HCT116 (cell line): ENCODE measurements around the gene COMMD1. TPM values are rescaled to one million over a fixed set of nuclear protein-coding genes. Genes with fewer than 3 reads are reported as not detected.

ENCODE experiments used
- ATAC-seq: fragments of 200-7000 bp; cut with Tn5 transposase; 2 replicates; pipeline ENCODE4 v1.9.1; 2020; ENCODE audit warnings: mild to moderate bottlenecking, moderate library complexity
- BruUV-seq: library from RNA; stranded (reverse); fragments of 400-500 nt; replicated peaks from 2 replicates; lab custom pipeline; 2021; lab: Mats Ljungman, UMichigan
- CTCF ChIA-PET: fragments of 300-600 bp; sonication (Branson Sonifier 250); formaldehyde crosslinking; loops from one replicate; lab custom pipeline; 2021; ENCODE audit warnings: antibody characterized with exemption; lab: Charles Lee
- POLR2A ChIA-PET: fragments of 300-600, 350-600 bp; sonication (Branson Sonifier 250); formaldehyde crosslinking; loops from one replicate; lab custom pipeline; 2021; ENCODE audit warnings: antibody characterized with exemption; lab: Charles Lee
- RAD21 ChIA-PET, 2 experiments: fragments of 300-600 bp; sonication (Branson Sonifier 250); formaldehyde crosslinking; loops; one replicate each; lab custom pipeline; 2023; ENCODE audit warnings: low total read pairs in 2 of 2; ENCODE audit not compliant: uncharacterized antibody in 2 of 2, unreplicated experiment in 2 of 2, low non-redundant PET in 1 of 2; lab: Charles Lee
- DNase-seq: peaks from one replicate; pipeline ENCODE4 v3.0.0-alpha.2; 2010; ENCODE audit warnings: low read depth, low spot score
- H2AFZ ChIP-seq: fragments of 200-600 bp; shearing (Covaris generic), sonication (generic); 2 replicates; pipeline ENCODE4 v1.6.1; 2017; ENCODE audit warnings: low read depth, mixed run types, mixed read lengths, antibody characterized with exemption, low read length; ENCODE audit not compliant: poor library complexity, severe bottlenecking
- H3K27ac ChIP-seq: 2 replicates; pipeline ENCODE4 v1.5.1; 2012; ENCODE audit warnings: low read depth, low read length
- H3K27me3 ChIP-seq: fragments of 200-600 bp; sonication (generic); 2 replicates; pipeline ENCODE4 v1.6.1; 2016; ENCODE audit warnings: mixed run types, low read length, mixed read lengths; ENCODE audit not compliant: insufficient read depth
- H3K36me3 ChIP-seq, 2 experiments: fragments of 200-500 bp in 1 of 2; fragments of 200-600 bp in 1 of 2; sonication (Bioruptor generic) in 1 of 2; sonication (generic) in 1 of 2; 2 replicates each; pipeline versions ENCODE4 v1.5.1 to v1.6.1; 2014 to 2016; ENCODE audit warnings: low read length in 2 of 2, inconsistent platforms in 1 of 2, mixed read lengths in 1 of 2, mixed run types in 1 of 2; ENCODE audit not compliant: insufficient read depth in 2 of 2, control insufficient read depth in 1 of 2
- H3K4me1 ChIP-seq, 2 experiments: fragments of 200-600 bp in 1 of 2; sonication (generic) in 1 of 2; 2 replicates each; pipeline versions ENCODE4 v1.5.1 to v1.6.1; 2012 to 2017; ENCODE audit warnings: low read length in 2 of 2, inconsistent platforms in 1 of 2, mild to moderate bottlenecking in 1 of 2, mixed read lengths in 1 of 2, mixed run types in 1 of 2, moderate library complexity in 1 of 2; ENCODE audit not compliant: insufficient read depth in 2 of 2, control insufficient read depth in 1 of 2
- H3K4me2 ChIP-seq: fragments of 200-600 bp; sonication (generic); 2 replicates; pipeline ENCODE4 v1.6.1; 2017; ENCODE audit warnings: mixed run types, low read length, mixed read lengths
- H3K4me3 ChIP-seq, 2 experiments: fragments of 200-600 bp in 1 of 2; sonication (generic) in 1 of 2; replicated peaks in 1 of 2; 2 replicates each; pipeline ENCODE4 v1.5.1; 2011 to 2016; ENCODE audit warnings: low read length in 2 of 2, control low read depth in 1 of 2, low read depth in 1 of 2, mild to moderate bottlenecking in 1 of 2, mixed read lengths in 1 of 2, mixed run types in 1 of 2
- H3K79me2 ChIP-seq: fragments of 200-600 bp; sonication (generic); 2 replicates; pipeline ENCODE4 v1.6.1; 2017; ENCODE audit warnings: mild to moderate bottlenecking, mixed run types, low read length, moderate library complexity, mixed read lengths; ENCODE audit not compliant: insufficient read depth
- H3K9ac ChIP-seq: fragments of 200-600 bp; sonication (generic); 2 replicates; pipeline ENCODE4 v1.6.1; 2016; ENCODE audit warnings: low read length, mixed read lengths
- H3K9me2 ChIP-seq: fragments of 200-600 bp; sonication (generic), shearing (Covaris generic); 2 replicates; pipeline ENCODE4 v1.6.1; 2017; ENCODE audit warnings: mixed run types, mild to moderate bottlenecking, moderate library complexity; ENCODE audit not compliant: insufficient read depth
- H3K9me3 ChIP-seq, 2 experiments: fragments of 200-500 bp in 1 of 2; fragments of 200-600 bp in 1 of 2; sonication (Bioruptor generic) in 1 of 2; sonication (generic) in 1 of 2; 2 replicates each; pipeline ENCODE4 v1.6.1; 2014 to 2017; ENCODE audit warnings: low read length in 2 of 2, mixed read lengths in 2 of 2, inconsistent platforms in 1 of 2, low read depth in 1 of 2, mild to moderate bottlenecking in 1 of 2, mixed run types in 1 of 2, moderate library complexity in 1 of 2; ENCODE audit not compliant: control insufficient read depth in 1 of 2, insufficient read depth in 1 of 2
- H4K20me1 ChIP-seq: fragments of 200-600 bp; sonication (generic), shearing (Covaris generic); 2 replicates; pipeline ENCODE4 v1.6.1; 2017; ENCODE audit warnings: mixed run types, mild to moderate bottlenecking, moderate library complexity; ENCODE audit not compliant: insufficient read depth
- CBX3 ChIP-seq: IDR thresholded peaks from 2 replicates; pipeline ENCODE4 v1.6.1; 2012; ENCODE audit warnings: low read depth
- EGR1 ChIP-seq: IDR thresholded peaks from 2 replicates; pipeline ENCODE4 v1.6.1; 2012; ENCODE audit warnings: low read depth
- EZH2 ChIP-seq: fragments of 200-600 bp; sonication (generic); IDR thresholded peaks from 2 replicates; pipeline ENCODE4 v1.6.1; 2017; ENCODE audit warnings: antibody characterized with exemption, mixed run types
- EZH2phosphoT487 ChIP-seq: fragments of 200-600 bp; IDR thresholded peaks from 2 replicates; pipeline ENCODE4 v1.6.1; 2018; ENCODE audit warnings: antibody characterized with exemption, borderline replicate concordance
- FOSL1 ChIP-seq: IDR thresholded peaks from 2 replicates; pipeline ENCODE4 v1.6.1; 2012; ENCODE audit warnings: low read depth
- MAX ChIP-seq: IDR thresholded peaks from 2 replicates; pipeline ENCODE4 v1.6.1; 2012
- POLR2A ChIP-seq: IDR thresholded peaks from 2 replicates; pipeline ENCODE4 v1.7.0; 2011; ENCODE audit warnings: borderline replicate concordance; ENCODE audit not compliant: insufficient read depth, insufficient read length; ENCODE audit errors: extremely low read depth
- SIN3A ChIP-seq: IDR thresholded peaks from 2 replicates; pipeline ENCODE4 v1.6.1; 2012; ENCODE audit warnings: low read depth
- TCF7L2 ChIP-seq: IDR thresholded peaks from 2 replicates; pipeline ENCODE4 v1.7.0; 2011; ENCODE audit warnings: borderline replicate concordance, inconsistent platforms; ENCODE audit not compliant: insufficient read depth, insufficient read length; ENCODE audit errors: extremely low read depth
- ZBTB33 ChIP-seq: IDR thresholded peaks from 2 replicates; pipeline ENCODE4 v1.6.1; 2011; ENCODE audit warnings: mild to moderate bottlenecking, low read length, moderate library complexity; ENCODE audit not compliant: insufficient replicate concordance; ENCODE audit errors: extremely low read depth
- ZFX ChIP-seq: fragments of 450-650 bp; IDR thresholded peaks from 2 replicates; pipeline ENCODE4 v1.6.1; 2017
- intact Hi-C: fragments of 100-400 bp; cut with micrococcal nuclease; formaldehyde crosslinking; loops from 2 replicates; pipeline ENCODE4 v1.10.0; 2022
- total RNA-seq: library from RNA; stranded (reverse); gene quantifications from one replicate; pipeline ENCODE4 v1.2.1, GENCODE V29; 2021; ENCODE audit not compliant: unreplicated experiment
- TF ChIP-seq, protein P1 (sequence below): IDR thresholded peaks from 2 replicates; pipeline ENCODE4 v1.6.1; 2012; ENCODE audit warnings: low read depth

The COMMD1 gene
- total RNA-seq, 1 experiment from 2014 or later, result 16.1 TPM

GRCh38 chr2:62050456-62051045, 145.1 kb downstream of the COMMD1 start (continued):
- TF ChIP-seq, protein P1, sequence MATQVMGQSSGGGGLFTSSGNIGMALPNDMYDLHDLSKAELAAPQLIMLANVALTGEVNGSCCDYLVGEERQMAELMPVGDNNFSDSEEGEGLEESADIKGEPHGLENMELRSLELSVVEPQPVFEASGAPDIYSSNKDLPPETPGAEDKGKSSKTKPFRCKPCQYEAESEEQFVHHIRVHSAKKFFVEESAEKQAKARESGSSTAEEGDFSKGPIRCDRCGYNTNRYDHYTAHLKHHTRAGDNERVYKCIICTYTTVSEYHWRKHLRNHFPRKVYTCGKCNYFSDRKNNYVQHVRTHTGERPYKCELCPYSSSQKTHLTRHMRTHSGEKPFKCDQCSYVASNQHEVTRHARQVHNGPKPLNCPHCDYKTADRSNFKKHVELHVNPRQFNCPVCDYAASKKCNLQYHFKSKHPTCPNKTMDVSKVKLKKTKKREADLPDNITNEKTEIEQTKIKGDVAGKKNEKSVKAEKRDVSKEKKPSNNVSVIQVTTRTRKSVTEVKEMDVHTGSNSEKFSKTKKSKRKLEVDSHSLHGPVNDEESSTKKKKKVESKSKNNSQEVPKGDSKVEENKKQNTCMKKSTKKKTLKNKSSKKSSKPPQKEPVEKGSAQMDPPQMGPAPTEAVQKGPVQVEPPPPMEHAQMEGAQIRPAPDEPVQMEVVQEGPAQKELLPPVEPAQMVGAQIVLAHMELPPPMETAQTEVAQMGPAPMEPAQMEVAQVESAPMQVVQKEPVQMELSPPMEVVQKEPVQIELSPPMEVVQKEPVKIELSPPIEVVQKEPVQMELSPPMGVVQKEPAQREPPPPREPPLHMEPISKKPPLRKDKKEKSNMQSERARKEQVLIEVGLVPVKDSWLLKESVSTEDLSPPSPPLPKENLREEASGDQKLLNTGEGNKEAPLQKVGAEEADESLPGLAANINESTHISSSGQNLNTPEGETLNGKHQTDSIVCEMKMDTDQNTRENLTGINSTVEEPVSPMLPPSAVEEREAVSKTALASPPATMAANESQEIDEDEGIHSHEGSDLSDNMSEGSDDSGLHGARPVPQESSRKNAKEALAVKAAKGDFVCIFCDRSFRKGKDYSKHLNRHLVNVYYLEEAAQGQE, result no peak

GRCh38 chr2:62054029-62054791, 148.7 kb downstream of the COMMD1 start:
- no peaks in the 10 kb centered on the region for H3K79me2 ChIP-seq
- no peak for TF ChIP-seq MAX
- TF ChIP-seq SIN3A, result no peak
- TF ChIP-seq FOSL1, result no peak
- TF ChIP-seq CBX3, result no peak
- no peak for TF ChIP-seq ZBTB33
- TF ChIP-seq EZH2, result no peak
- TF ChIP-seq EZH2phosphoT487, result no peak
- TF ChIP-seq, protein P1, result no peak
- TF ChIP-seq EGR1, result no peak
- TF ChIP-seq ZFX, result no peak
- TF ChIP-seq TCF7L2, result no peak
- no peak for TF ChIP-seq POLR2A
- H3K27me3 ChIP-seq, result no peaks in the 10 kb centered on the region
- POLR2A ChIA-PET, result no interaction called here
- no peaks in the 10 kb centered on the region for H3K9me3 ChIP-seq
- H3K9ac ChIP-seq, result no peak overlapping the region
- RAD21 ChIA-PET, result no interaction called here
- no peak for DNase-seq
- no peak overlapping the region for H3K4me3 ChIP-seq
- no peak overlapping the region for H2AFZ ChIP-seq
- no peak for ATAC-seq
- intact Hi-C loops, result no loop called here
- no TSS peak for BruUV-seq
- H4K20me1 ChIP-seq, result no peaks in the 10 kb centered on the region
- H3K36me3 ChIP-seq, result no peaks in the 10 kb centered on the region
- CTCF ChIA-PET, result no interaction called here
- no peaks in the 10 kb centered on the region for H3K4me1 ChIP-seq
- no peaks in the 10 kb centered on the region for H3K9me2 ChIP-seq
- no peak overlapping the region for H3K27ac ChIP-seq
- no peak overlapping the region for H3K4me2 ChIP-seq
